Ascending aorta (tissue), 2 donors: ENCODE data around the gene PITPNC1. TPM values are rescaled to one million over a fixed set of nuclear protein-coding genes. Genes with fewer than 3 reads are reported as not detected.
"Not testable (repeated sequence)": the region's sequence is repeated elsewhere in the genome, so short reads cannot be mapped to it uniquely, and the experiment has no call there.

Experiments
- DNase-seq, 2 donors: peaks; one replicate each; pipeline ENCODE4 v3.0.0-alpha.2; 2019; ENCODE audit warnings: low spot score in 2 of 2
- H3K27ac ChIP-seq, 2 donors: fragments of 200-600 bp; sonication (generic); one replicate each; pipeline ENCODE4 v1.5.1; 2016 to 2017; ENCODE audit warnings: mild to moderate bottlenecking in 1 of 2
- H3K27me3 ChIP-seq: fragments of 200-600 bp; sonication (generic); one replicate; pipeline ENCODE4 v1.5.1; 2017
- H3K36me3 ChIP-seq, 2 donors: fragments of 200-600 bp; sonication (generic); one replicate each; pipeline ENCODE4 v1.5.1; 2016
- H3K4me1 ChIP-seq, 2 donors: fragments of 200-600 bp; sonication (generic); one replicate each; pipeline ENCODE4 v1.5.1; 2016 to 2017; ENCODE audit warnings: mild to moderate bottlenecking in 1 of 2
- H3K4me3 ChIP-seq, 2 donors: fragments of 200-600 bp; sonication (generic); one replicate each; pipeline ENCODE4 v1.5.1; 2016 to 2017; ENCODE audit warnings: mild to moderate bottlenecking in 1 of 2
- H3K9me3 ChIP-seq, 2 donors: fragments of 200-600 bp; sonication (generic); one replicate each; pipeline ENCODE4 v1.5.1; 2016
- intact Hi-C: fragments of 100-400 bp; cut with DNase I; formaldehyde crosslinking; loops from one replicate; pipeline ENCODE4 v1.15.1; 2023
- total RNA-seq: library from RNA; depleted of rRNA; stranded (reverse); fragments of >200 nt; gene quantifications from one replicate; pipeline ENCODE4 v1.1.0, GENCODE V29; 2016
- TF ChIP-seq, protein P1 (sequence below), 3 experiments: fragments of 200-600 bp in 2 of 3; fragments of 450-650 bp in 1 of 3; sonication (generic) in 2 of 3; IDR thresholded peaks; one replicate each; pipeline ENCODE4 v1.5.1; 2016 to 2019; ENCODE audit warnings: antibody characterized with exemption in 3 of 3, mild to moderate bottlenecking in 1 of 3, moderate library complexity in 1 of 3

PITPNC1 gene
- total RNA-seq, 1 donor from 2014 or later = 10.9 TPM

DNA sequence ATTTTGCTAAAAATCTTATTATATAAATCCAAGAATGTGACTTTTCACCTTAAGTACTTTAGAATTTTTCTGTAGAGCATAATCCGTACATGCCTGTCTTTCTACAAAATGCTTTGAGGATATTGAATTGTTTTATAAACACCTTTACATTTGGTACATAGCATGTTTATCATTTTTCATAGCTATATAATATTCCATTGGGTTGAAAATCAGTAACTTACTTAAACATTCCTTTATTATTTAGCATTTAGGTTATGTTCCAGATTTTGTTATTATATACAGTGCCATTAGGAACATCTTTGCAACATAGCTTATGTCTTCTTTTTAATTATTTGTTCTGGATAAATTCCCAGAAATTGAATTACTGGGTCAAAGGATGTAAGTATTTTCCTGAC is 323.6 kb downstream of the PITPNC1 start:
- Histone ChIP-seq H3K27ac (no peak overlapping the region), H3K9me3 (no peaks in the 10 kb centered on the region), H3K36me3 (no peaks in the 10 kb centered on the region), H3K4me3 (no peak overlapping the region), H3K27me3 (no peaks in the 10 kb centered on the region), H3K4me1 (no peaks in the 10 kb centered on the region)
- intact Hi-C loops = no loop called here
- DNase-seq = no peak
- TF ChIP-seq, protein P1, sequence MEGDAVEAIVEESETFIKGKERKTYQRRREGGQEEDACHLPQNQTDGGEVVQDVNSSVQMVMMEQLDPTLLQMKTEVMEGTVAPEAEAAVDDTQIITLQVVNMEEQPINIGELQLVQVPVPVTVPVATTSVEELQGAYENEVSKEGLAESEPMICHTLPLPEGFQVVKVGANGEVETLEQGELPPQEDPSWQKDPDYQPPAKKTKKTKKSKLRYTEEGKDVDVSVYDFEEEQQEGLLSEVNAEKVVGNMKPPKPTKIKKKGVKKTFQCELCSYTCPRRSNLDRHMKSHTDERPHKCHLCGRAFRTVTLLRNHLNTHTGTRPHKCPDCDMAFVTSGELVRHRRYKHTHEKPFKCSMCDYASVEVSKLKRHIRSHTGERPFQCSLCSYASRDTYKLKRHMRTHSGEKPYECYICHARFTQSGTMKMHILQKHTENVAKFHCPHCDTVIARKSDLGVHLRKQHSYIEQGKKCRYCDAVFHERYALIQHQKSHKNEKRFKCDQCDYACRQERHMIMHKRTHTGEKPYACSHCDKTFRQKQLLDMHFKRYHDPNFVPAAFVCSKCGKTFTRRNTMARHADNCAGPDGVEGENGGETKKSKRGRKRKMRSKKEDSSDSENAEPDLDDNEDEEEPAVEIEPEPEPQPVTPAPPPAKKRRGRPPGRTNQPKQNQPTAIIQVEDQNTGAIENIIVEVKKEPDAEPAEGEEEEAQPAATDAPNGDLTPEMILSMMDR (IDR thresholded peaks at IDR 0.05) = no peak

DNA sequence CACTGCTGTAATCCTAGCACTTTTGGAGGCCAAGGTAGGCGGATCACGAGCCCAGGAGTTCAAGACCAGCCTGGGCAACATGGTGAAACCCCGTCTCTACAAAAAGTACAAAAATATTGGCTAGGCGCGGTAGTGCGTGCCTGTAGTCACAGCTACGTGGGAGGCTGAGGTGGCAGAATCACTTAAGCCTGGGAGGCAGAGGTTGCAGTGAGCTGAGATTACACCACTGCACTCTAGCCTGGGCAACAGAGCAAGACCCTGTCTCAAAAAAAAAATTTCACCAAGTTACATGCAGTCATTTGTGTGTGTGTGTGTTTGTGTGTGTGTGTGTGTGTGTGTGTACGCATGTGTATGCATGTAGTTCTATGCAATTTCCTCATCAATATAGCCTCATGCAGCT is 325.8 kb downstream of the PITPNC1 start:
- H3K4me3 ChIP-seq, H3K27me3 ChIP-seq, H3K27ac ChIP-seq, H3K9me3 ChIP-seq, H3K36me3 ChIP-seq, DNase-seq, intact Hi-C loops, H3K4me1 ChIP-seq: not testable (repeated sequence)

- TF ChIP-seq, protein P1 (IDR thresholded peaks at IDR 0.05) = no peak
Observed at GRCh38 chr17:67707442-67707841, 330.4 kb downstream of the PITPNC1 start.

DNA sequence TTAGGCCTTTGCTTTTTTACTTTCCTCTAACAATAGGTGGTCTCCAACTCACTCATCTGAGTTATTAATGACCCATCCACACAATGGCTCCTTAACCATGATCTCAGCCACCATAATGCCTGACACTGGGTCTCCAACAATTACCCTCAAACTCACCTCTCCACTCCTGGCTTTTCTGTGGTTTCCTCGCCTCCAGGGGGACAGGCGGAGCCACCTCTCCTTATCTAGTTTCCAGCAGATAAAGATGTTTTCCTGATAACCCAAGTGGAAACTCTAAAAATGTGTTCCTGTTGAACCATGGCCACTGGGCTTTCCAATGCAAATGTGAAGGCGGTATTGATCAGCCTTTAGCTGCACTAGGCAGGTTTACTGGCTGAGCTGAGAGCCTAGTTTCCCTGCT is 331.3 kb downstream of the PITPNC1 start:
- intact Hi-C loops = no loop called here
- no peaks in the 10 kb centered on the region for H3K9me3 ChIP-seq
- no peak for DNase-seq

More at GRCh38 chr17:67707442-67707841, 330.4 kb downstream of the PITPNC1 start:
- Histone ChIP-seq H3K4me1 (no peaks in the 10 kb centered on the region), H3K4me3 (no peak overlapping the region), H3K27ac (no peak overlapping the region), H3K27me3 (no peaks in the 10 kb centered on the region), H3K9me3 (no peaks in the 10 kb centered on the region), H3K36me3 (no peaks in the 10 kb centered on the region)
- no peak for DNase-seq
- intact Hi-C loops = no loop called here

GRCh38 chr17:67711916-67712315 is 334.8 kb downstream of the PITPNC1 start:
- Histone ChIP-seq H3K36me3 (no peaks in the 10 kb centered on the region), H3K27me3 (no peaks in the 10 kb centered on the region), H3K4me3 (no peak overlapping the region), H3K9me3 (no peaks in the 10 kb centered on the region), H3K4me1 (no peaks in the 10 kb centered on the region), H3K27ac (no peak overlapping the region)
- intact Hi-C loops = loop anchor here (10.0 kb wide), 1 partner anchor 743 kb away; the partner anchor contains the start of gene WIPI1
- TF ChIP-seq, protein P1 (IDR thresholded peaks at IDR 0.05) = no peak
- no peak for DNase-seq

More for the DNA sequence above, 331.3 kb downstream of the PITPNC1 start:
- Histone ChIP-seq H3K27me3 (no peaks in the 10 kb centered on the region), H3K36me3 (no peaks in the 10 kb centered on the region), H3K4me1 (no peaks in the 10 kb centered on the region), H3K4me3 (no peak overlapping the region), H3K27ac (no peak overlapping the region)
- TF ChIP-seq, protein P1 (IDR thresholded peaks at IDR 0.05) = no peak

DNA sequence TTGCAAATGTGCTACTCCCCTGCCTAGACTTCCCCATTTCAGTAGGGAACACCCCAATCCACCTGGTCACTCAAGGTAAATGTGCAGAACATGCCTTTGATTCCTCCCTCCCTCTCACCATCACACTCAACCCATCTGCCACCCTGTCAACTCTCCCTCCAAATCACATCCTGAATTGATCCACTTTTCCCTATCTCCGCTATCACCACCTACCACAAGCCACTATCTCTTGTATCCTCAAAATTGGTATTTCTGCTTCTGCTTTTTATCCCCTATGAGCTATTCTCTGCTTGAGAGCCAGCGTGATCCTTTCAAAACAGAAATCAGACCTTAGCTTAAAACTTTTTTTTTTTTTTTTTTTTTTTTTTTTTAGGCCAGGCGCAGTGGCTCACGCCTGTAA is 335.3 kb downstream of the PITPNC1 start:
- Histone ChIP-seq H3K9me3 (no peaks in the 10 kb centered on the region), H3K36me3 (no peaks in the 10 kb centered on the region), H3K27me3 (no peaks in the 10 kb centered on the region), H3K4me1 (no peaks in the 10 kb centered on the region), H3K27ac (no peak overlapping the region), H3K4me3 (no peak overlapping the region)
- intact Hi-C loops = loop anchor here (10.0 kb wide), 1 partner anchor 742 kb away; the partner anchor contains the start of gene WIPI1
- TF ChIP-seq, protein P1 (IDR thresholded peaks at IDR 0.05) = no peak
- DNase-seq = no peak
